ENCODE measurements around the gene UTP11.

DNA sequence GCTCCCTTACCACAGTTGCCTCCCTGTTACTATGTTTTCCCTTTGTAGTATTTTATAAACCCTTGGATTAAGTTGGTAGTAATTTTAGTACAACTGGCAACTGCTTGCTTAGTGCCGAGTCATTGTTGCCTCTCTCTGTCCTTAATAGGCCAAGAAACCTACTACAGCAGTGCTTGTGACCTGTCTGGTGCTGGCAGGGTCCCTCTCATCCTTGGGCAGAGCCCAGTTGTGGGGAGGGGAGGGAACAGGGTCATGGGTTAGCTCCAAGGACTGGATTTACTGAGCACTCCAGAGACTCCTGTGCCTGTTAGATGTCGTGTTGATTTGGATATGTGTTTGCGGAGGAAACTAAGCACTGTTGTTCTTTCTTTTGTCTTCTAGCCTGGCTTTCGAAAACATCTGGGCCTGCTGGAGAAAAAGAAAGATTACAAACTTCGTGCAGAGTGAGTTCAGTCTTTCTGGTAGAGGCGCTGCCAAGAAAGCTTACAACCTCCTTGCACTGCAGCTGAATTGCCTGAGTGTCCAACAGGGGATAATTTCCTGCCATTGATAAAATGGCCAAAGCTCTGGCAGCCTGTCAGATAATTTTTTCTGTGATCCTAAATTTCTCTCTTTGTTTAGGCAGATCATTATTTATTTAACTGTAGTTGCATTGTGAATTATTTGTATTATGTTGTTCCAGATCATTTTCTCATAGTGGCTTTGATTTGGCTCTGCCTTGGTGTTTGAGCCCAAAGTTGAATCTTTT is 3.6 kb downstream of the UTP11 start:
- TF ChIP-seq, protein P1, sequence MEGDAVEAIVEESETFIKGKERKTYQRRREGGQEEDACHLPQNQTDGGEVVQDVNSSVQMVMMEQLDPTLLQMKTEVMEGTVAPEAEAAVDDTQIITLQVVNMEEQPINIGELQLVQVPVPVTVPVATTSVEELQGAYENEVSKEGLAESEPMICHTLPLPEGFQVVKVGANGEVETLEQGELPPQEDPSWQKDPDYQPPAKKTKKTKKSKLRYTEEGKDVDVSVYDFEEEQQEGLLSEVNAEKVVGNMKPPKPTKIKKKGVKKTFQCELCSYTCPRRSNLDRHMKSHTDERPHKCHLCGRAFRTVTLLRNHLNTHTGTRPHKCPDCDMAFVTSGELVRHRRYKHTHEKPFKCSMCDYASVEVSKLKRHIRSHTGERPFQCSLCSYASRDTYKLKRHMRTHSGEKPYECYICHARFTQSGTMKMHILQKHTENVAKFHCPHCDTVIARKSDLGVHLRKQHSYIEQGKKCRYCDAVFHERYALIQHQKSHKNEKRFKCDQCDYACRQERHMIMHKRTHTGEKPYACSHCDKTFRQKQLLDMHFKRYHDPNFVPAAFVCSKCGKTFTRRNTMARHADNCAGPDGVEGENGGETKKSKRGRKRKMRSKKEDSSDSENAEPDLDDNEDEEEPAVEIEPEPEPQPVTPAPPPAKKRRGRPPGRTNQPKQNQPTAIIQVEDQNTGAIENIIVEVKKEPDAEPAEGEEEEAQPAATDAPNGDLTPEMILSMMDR (IDR thresholded peaks at IDR 0.05) = no peak
- no peak for TF ChIP-seq POLR2A (IDR thresholded peaks at IDR 0.05)
